C4-2B (cell line): ENCODE measurements around the gene ERMN.

Source experiments
- CTCF ChIP-seq: fragments of 450-650 bp; conservative IDR thresholded peaks from 2 replicates; pipeline ENCODE4 v1.5.1; 2017; ENCODE audit warnings: mild to moderate bottlenecking
- ZFX ChIP-seq: fragments of 450-650 bp; IDR thresholded peaks from 2 replicates; pipeline ENCODE4 v1.6.1; 2017

GRCh38 chr2:157290525-157290924, 35.1 kb downstream of the ERMN start:
- no peak for TF ChIP-seq CTCF
- TF ChIP-seq ZFX = no peak
